Measurements from ENCODE around the gene APOL2.
"Not testable (repeated sequence)": the region's sequence is repeated elsewhere in the genome, so short reads cannot be mapped to it uniquely, and the experiment has no call there.

The APOL2 gene

GRCh38 chr22:36262307-36262706, 23.0 kb upstream of the APOL2 start:
- DNase-seq, result not testable (repeated sequence)

- not testable (repeated sequence) for DNase-seq
Measured at GRCh38 chr22:36261675-36262074, 22.3 kb upstream of the APOL2 start.

- DNase-seq, result no peak
Measured at GRCh38 chr22:36259615-36260300, 20.4 kb upstream of the APOL2 start.

DNA sequence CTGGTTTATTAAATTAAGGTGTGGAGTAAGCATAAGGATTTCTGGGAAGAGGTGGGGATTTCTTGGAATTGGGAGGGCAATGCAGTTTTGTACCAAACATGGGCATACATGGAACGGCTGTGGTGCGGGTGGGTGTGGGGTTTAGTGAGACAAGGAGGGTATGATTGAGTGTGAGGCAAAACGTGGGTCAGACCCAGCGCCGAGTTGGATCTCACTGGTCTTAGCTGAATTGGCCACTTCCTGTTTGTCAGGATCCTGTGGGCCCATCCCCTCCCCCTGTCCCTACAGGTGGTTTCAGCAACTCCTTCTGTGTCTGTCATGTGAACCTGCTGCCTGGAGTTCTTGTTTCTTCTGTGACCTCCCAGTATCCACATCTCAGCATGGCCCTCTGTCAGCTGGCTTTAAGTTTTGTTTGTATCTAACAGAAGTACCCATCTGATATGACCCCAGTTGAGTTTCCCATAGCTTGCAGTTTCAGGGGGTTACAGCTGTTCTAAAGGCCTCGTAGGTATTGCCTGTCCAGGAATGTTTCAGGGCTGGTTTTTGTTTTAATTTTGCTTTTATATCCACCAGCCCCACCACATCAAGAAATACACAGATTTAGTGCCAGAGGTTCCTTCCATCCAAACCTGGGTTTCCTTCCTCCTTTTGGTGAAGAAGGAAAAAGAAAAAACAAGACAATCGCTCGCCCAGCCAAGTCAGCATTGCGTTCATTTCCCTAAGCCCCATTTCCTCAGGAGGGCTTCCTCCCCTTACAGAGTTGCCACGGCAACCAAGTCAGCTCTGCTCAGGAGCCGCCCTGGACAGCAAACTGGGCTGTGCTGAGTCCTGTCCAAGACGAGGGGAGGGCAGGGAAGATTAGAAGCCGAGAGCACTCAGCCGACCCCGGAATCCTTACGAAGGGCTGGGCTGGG, 19.6 kb upstream of the APOL2 start:
- DNase-seq, result no peak

GRCh38 chr22:36257948-36258670, 18.8 kb upstream of the APOL2 start:
- no peak for DNase-seq

GRCh38 chr22:36257308-36257707, 18.0 kb upstream of the APOL2 start:
- no peak for DNase-seq

GRCh38 chr22:36256478-36256877, 17.2 kb upstream of the APOL2 start:
- DNase-seq, result no peak

DNA sequence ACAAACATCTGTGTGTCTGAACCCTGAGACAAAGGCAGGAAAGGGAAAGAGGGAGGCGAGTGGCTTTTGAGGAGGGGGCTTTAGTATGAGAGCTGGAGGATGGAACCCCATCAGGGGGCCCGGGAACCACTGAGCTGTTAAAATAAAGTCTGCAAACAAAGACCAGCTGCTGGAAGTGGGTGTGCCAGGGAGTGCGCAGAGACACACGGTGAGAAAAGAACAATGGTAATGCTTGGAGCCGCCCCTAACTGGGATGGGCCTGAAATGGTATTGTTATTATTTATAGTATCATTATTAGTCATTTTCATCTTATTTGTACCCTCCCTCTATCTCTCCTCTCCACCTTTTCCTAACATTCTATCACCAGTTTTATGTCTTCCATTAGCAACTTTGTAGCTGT, 16.2 kb upstream of the APOL2 start:
- DNase-seq, result not testable (repeated sequence)

GRCh38 chr22:36253523-36254490, 14.5 kb upstream of the APOL2 start:
- no peak for DNase-seq

- DNase-seq, result peak; percentile 46
Measured at GRCh38 chr22:36252754-36253522, 13.6 kb upstream of the APOL2 start, which contains the start of gene APOL1. Gene APOL1 (plus strand): TSS chr22:36253133. CDS start chr22:36254956, 1,823 bp downstream.

GRCh38 chr22:36251979-36252608, 12.8 kb upstream of the APOL2 start:
- not testable (repeated sequence) for DNase-seq

GRCh38 chr22:36250292-36250960, 11.1 kb upstream of the APOL2 start:
- not testable (repeated sequence) for DNase-seq

- no peak for DNase-seq
Measured at GRCh38 chr22:36249160-36249559, 9.8 kb upstream of the APOL2 start.

DNA sequence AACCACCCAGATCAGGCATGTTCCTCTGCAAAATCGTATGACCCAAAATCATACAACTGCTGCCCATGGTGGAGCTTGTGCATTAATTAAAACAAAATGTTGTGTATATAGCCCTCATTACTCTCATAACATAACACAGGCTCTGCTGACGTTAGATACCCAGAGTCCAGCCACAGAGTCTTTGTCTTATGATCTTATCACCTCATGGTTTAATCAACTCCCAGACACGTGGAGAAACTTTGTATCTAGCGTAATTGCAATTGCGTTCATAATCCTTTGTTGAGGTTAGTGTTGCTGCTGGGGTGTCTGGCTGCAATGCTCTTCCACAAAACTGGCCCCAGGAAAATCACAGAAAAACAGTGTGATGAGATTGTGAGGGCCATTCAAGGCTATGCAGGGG, 8.6 kb upstream of the APOL2 start:
- DNase-seq, result no peak

GRCh38 chr22:36246718-36247117, 7.4 kb upstream of the APOL2 start:
- DNase-seq, result no peak

DNA sequence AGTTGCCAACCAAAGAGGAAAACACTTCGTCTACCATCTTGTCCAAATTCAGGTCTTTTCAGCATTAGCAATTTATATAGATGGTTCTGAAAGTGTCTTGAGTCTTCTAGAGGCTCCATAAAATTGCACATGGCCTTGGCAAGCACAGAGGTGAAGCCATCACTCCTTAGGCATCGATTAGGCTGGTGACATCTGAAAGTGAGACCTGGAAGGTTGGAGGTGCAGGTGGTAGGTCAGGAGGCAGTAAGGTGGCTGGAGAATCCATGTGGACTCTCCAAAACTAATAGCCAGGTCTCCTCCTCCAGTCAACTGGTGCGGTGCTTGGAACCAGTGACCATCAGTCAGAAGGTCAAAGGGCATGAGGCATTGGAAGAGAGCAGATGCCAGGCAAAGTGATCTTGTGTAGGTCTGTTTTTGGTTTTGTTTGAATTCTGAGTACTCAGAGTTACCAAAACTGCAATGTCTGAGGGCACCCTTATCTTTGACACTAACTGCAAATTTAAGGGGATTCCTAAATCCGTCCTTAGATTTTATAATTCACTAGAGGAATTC, 6.6 kb upstream of the APOL2 start:
- DNase-seq, result no peak

GRCh38 chr22:36244522-36245391, 5.4 kb upstream of the APOL2 start:
- DNase-seq, result no peak

- DNase-seq, result no peak
Measured at GRCh38 chr22:36243986-36244385, 4.7 kb upstream of the APOL2 start.

- DNase-seq, result no peak
Measured at GRCh38 chr22:36239150-36239400, 252 bp downstream of the APOL2 start.
